Measurements from ENCODE around the gene SPSB2. TPM values are rescaled to one million over a fixed set of nuclear protein-coding genes. Genes with fewer than 3 reads are reported as not detected.
"Not testable (repeated sequence)": the region's sequence is repeated elsewhere in the genome, so short reads cannot be mapped to it uniquely, and the experiment has no call there.

Gene SPSB2
- polyA plus RNA-seq, 6 donors from 2014 or later = 7.9 to 15.5 (median 8.9) TPM

DNA sequence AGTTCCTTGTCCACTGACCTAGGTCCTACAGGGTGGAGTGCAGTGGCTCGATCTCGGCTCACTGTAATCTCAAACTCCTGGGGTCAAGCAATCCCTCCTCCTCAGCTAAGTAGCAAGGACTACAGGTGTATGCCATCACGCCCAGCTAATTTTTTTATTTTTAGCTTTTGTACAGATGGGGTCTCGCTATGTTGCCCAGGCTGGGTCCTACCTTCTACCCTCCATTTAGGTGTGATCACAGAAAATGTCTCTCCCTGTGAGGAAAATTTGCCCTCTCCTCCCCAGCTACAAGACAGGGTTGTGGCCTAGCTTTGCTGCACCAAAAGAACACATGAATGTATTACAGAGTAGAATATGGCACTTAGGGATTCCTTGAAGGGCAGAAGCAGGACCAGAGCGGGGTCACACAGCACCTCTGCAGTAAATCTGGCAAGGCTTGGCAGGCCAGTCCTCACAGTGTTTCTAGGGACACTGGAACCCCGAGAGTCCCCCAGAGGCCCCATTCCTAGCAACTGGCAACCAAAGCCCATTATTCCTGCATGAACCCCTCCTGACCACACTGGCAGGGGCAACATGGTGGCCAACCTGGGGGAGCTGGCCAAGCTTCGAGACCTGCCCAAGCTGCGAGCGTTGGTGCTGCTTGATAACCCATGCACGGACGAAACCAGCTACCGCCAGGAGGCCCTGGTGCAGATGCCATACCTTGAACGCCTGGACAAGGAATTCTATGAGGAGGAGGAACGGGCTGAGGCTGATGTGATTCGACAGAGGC lies 39.2 kb upstream of the SPSB2 start:
- H3K27me3 Mint-ChIP-seq = peaks cover 6 to 24% (median 22%) of the 10 kb centered on the region in 3 donors
- H3K36me3 Mint-ChIP-seq = no peaks in the 10 kb centered on the region
- DNase-seq (no peak), ATAC-seq (ENCODE audit: low read depth in 2 of 2) (no peak)
- H3K9me3 Mint-ChIP-seq = no peaks in the 10 kb centered on the region
- peak overlapping the region in 2 of 6 donors; percentile 14 to 53 for H3K27ac Mint-ChIP-seq
- peaks cover 16 to 34% (median 25%) of the 10 kb centered on the region in 3 donors for H3K4me1 Mint-ChIP-seq
- H3K4me3 Mint-ChIP-seq = peak overlapping the region in 6 of 8 donors; percentile 22 to 96 (median 71)

DNA sequence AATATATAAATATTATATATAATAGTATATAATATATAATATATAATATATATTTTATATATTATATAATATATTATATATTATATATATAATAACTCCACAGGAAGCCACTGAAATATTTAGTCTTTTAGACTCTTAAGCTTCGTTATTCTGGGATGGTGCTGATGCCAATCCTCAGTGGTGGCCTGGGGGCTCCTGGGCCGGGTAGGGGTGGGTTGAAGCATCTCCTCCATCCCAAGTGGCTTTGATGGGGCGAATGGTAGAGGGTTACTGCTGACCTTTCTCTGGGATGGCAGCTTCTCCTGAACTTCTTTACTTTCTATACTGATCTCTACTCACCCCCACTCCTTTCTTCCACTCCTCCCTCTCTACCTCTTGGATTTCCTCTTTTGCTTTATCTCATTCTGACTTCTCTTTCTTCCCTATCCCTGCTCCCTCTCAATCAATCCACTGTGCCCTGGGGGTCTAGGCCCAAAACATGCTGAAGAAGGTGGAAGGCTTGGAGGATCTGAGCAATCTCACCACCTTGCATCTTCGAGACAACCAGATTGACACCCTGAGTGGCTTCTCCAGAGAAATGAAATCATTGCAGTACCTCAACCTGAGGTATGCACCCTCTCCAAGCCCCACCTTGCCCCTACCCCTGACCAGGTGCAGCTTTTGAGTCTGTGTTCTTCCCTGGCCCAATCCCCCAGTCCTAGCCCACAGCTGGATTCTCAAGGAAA lies 36.5 kb upstream of the SPSB2 start:
- Mint-ChIP-seq H3K27me3 (peaks cover 6 to 17% (median 17%) of the 10 kb centered on the region in 3 donors), H3K4me3 (peak overlapping the region in 1 of 8 donors; percentile 22), H3K36me3 (no peaks in the 10 kb centered on the region), H3K27ac (no peak overlapping the region), H3K4me1 (peaks cover 2 to 14% (median 12%) of the 10 kb centered on the region in 3 donors), H3K9me3 (no peaks in the 10 kb centered on the region)
- DNase-seq (no peak), ATAC-seq (ENCODE audit: low read depth in 2 of 2) (no peak)

DNA sequence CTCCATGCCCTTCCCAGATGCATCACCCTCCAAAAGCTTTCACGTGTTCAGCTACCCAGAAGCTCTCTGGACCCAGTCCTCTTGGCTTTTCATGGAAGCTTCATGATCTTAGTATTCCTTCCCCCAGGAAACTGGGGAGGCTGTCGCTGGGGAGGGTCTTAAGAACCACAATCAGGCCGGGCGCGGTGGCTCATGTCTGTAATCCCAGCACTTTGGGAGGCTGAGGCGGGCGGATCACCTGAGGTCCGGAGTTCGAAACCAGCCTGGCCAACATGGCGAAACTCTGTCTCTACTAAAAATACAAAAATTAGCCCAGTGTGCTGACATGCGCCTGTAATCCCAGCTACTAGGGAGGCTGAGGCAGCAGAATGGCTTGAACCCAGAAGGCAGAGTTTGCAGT lies 35.0 kb upstream of the SPSB2 start:
- H3K27me3 Mint-ChIP-seq = peaks cover 5 to 12% (median 8%) of the 10 kb centered on the region in 3 donors
- not testable (repeated sequence) for H3K27ac Mint-ChIP-seq; H3K4me1 Mint-ChIP-seq; ATAC-seq (ENCODE audit: low read depth in 2 of 2); H3K9me3 Mint-ChIP-seq; H3K36me3 Mint-ChIP-seq; H3K4me3 Mint-ChIP-seq; DNase-seq

DNA sequence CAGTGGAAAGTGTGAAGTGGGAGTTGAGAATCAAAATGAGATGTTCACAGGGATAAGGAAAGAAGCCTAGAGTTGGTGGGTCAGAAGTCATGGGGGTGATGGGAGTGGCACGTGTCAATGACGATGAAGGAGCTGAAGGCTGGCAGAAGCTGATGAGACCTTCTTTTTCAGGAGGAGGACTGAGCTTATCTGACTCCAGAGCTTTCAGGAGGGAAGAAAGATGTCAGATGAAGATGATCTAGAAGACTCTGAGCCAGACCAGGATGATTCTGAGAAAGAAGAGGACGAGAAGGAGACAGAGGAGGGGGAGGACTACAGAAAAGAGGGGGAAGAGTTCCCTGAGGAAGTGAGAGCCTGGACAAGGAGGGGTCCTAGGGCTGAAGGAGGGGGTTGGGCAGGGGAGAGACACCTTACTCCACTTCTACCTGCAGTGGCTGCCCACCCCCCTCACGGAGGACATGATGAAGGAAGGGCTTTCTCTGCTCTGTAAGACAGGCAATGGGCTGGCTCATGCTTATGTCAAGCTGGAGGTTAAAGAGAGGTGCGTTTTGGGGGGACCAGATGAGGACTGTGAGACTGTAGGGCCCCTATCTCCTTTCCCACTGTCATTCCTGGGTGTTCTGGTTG lies 32.4 kb upstream of the SPSB2 start:
- ATAC-seq (ENCODE audit: low read depth in 2 of 2) (no peak), DNase-seq (no peak)
- Mint-ChIP-seq H3K4me1 (peaks cover 0 to 2% (median 0%) of the 10 kb centered on the region in 3 donors), H3K27ac (no peak overlapping the region), H3K36me3 (no peaks in the 10 kb centered on the region), H3K9me3 (no peaks in the 10 kb centered on the region), H3K4me3 (no peak overlapping the region), H3K27me3 (no peaks in the 10 kb centered on the region)

DNA sequence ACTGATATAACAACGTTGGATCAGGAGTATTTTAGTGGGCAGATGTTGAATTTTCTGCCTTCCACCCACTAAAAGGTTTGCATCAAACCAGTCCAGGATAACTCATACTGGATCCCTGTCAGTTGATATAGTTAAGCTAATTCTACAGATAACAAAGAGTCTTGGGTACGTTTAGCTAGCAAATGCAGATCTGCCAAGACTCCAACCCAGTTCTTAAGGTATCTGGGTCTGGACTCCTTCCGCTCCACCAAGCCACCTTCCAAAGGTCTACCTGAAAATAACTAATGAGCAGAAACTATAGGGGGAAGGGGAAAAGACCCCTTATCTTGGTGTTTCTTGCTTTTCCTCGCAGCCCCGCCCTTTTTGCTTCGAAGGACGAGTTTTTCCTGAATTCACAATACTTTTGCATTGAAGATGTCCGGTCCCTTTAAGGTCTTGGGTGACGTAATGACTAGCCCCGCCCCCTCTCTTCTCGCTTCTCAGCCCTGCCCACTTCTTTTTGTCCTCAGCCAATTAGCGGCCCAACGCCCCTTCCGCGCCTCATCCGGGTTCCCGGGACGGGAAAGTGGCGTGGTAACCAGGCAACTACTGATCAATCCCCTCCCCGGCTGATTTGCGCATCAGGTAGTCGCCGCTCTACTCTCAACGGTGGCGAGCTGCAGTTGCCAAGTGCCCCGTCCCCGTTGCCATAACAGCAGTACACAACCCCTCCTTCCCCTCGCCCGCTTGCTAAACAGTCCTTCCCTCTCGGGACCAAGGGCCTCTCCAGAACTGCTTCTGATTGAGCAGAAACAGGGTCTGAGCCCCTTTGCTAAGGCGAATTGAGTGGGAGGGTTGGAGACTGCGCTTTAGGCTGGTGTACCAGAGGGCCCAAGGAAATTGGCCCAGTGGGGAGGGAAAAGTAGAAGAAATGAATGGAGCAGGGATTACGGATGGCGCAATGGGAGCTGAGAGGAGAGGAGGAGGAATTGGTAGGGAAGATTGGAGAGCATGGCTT lies 31.5 kb upstream of the SPSB2 start, which contains the start of gene LRRC23:
Gene LRRC23, plus strand, starts transcription at position 543 of the 997 bp plus-strand sequence. CDS start 812 bp downstream, outside the sequence.
- Mint-ChIP-seq H3K9me3 (no peaks in the 10 kb centered on the region), H3K36me3 (no peaks in the 10 kb centered on the region), H3K4me3 (peak within 1 kb of the TSS in 1 of 8 donors; percentile 17), H3K27ac (peak within 1 kb of the TSS in 3 of 6 donors; percentile 32 to 44 (median 37)), H3K4me1 (peaks cover 0 to 1% (median 0%) of the 10 kb centered on the region in 3 donors), H3K27me3 (no peaks in the 10 kb centered on the region)
- ATAC-seq (ENCODE audit: low read depth in 2 of 2) (peak; percentile 91 to 95), DNase-seq (peak; percentile 97)

DNA sequence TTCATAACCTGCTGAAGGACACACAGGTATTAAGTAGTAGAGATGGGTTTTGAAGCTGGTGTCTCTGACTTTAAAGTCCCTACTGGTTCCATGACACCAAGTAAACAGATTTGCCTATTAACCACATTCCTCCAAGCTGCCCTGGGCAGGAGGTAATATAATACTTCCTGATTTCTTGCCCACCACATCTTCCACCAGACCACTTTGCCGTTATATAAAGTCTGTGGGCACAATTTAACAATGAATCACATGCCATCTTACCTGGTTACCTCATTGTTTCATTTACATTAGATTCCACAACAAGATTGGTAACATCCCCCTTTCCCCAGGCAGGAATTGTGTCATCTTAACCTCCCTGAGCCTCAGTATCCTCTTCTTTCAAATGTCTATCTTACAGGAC lies 30.6 kb upstream of the SPSB2 start:
- no peak for ATAC-seq (ENCODE audit: low read depth in 2 of 2)
- Mint-ChIP-seq H3K4me1 (peaks cover 0 to 5% (median 0%) of the 10 kb centered on the region in 3 donors), H3K9me3 (no peaks in the 10 kb centered on the region), H3K27me3 (no peaks in the 10 kb centered on the region), H3K36me3 (no peaks in the 10 kb centered on the region), H3K27ac (peak overlapping the region in 3 of 6 donors; percentile 32 to 44 (median 37)), H3K4me3 (peak overlapping the region in 1 of 8 donors; percentile 17)
- no peak for DNase-seq

DNA sequence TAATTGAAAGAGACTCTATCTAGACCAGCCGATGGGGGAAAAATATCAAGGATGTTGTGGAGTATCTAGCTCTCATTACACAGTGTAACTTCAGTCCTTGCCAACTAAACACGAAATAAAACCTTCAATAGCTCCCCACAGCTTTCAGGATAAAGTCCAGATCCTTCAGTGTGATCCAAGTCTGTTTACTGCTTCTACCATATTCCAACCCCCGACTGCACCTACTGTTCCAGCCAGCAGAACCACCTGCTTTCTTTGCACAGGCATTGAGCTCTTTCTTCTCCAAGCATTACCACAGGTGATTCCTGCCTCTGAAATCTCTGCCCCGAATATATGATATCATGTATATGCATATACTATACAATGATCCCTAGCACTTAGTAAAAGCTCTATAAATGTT lies 29.3 kb upstream of the SPSB2 start:
- Mint-ChIP-seq H3K27me3 (no peaks in the 10 kb centered on the region), H3K9me3 (no peaks in the 10 kb centered on the region), H3K36me3 (no peaks in the 10 kb centered on the region), H3K4me3 (peak overlapping the region in 1 of 8 donors; percentile 65), H3K4me1 (peaks cover 0 to 5% (median 0%) of the 10 kb centered on the region in 3 donors), H3K27ac (peak overlapping the region in 2 of 6 donors; percentile 5 to 35)
- DNase-seq (no peak), ATAC-seq (ENCODE audit: low read depth in 2 of 2) (no peak)

DNA sequence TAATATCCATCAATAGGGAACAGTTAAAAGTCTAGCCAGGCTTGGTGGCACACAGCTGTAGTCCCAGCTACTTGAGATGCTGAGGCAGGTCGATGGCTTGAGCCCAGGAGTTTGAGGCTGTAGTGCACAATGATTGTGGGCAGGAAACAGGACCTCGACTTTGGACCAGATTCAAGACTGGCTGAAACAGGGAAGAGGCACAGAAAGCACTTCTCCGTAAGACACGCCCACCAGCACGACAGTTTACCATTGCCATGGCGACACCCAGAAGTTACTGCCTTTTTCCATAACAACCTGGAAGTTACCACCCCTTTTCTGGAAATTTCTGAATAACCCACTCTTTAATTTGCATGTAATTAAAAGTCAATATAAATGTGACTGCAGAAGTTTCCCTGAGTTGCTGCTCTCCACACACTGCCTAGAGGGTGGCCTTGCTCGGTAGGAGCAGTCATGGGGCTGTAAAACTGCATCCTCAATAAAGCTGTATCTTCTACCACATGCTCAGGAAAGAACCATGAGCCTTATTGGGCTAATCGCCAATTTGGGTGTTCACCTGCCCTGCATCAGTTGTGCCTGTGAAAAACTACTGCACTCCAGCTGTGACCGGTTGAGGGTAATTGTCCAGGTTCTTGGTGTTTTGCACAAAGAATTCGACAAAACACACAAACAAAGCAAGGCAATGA lies 26.9 kb upstream of the SPSB2 start:
- Mint-ChIP-seq H3K4me1 (peaks cover 0 to 5% (median 0%) of the 10 kb centered on the region in 3 donors), H3K27me3 (no peaks in the 10 kb centered on the region), H3K27ac (no peak overlapping the region), H3K36me3 (no peaks in the 10 kb centered on the region), H3K9me3 (no peaks in the 10 kb centered on the region), H3K4me3 (peak overlapping the region in 1 of 8 donors; percentile 37)
- DNase-seq = no peak
- no peak for ATAC-seq (ENCODE audit: low read depth in 2 of 2)

DNA sequence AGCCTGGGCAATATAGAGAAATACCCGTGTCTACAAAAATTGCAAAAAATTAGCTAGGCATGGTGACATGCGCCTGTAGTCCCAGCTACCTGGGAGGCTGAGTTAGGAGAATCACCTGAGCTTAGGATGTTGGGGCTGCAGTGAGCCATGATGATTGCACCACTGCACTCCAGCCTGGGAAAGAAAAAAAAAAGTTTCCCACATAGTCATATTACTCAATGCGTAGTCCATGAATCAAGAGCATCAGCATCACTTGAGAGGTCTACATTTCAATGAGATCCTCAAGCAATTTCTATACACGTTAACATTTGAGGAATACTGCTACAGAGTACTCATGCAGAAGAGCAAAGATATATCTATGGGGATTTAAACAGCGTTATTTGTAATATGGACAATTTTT lies 26.3 kb upstream of the SPSB2 start:
- no peaks in the 10 kb centered on the region for H3K9me3 Mint-ChIP-seq
- DNase-seq = no peak
- peaks cover 0 to 5% (median 0%) of the 10 kb centered on the region in 3 donors for H3K4me1 Mint-ChIP-seq
- H3K36me3 Mint-ChIP-seq = no peaks in the 10 kb centered on the region
- H3K27me3 Mint-ChIP-seq = no peaks in the 10 kb centered on the region
- H3K4me3 Mint-ChIP-seq = no peak overlapping the region
- H3K27ac Mint-ChIP-seq = peak overlapping the region in 1 of 6 donors; percentile 28
- ATAC-seq (ENCODE audit: low read depth in 2 of 2) = no peak

DNA sequence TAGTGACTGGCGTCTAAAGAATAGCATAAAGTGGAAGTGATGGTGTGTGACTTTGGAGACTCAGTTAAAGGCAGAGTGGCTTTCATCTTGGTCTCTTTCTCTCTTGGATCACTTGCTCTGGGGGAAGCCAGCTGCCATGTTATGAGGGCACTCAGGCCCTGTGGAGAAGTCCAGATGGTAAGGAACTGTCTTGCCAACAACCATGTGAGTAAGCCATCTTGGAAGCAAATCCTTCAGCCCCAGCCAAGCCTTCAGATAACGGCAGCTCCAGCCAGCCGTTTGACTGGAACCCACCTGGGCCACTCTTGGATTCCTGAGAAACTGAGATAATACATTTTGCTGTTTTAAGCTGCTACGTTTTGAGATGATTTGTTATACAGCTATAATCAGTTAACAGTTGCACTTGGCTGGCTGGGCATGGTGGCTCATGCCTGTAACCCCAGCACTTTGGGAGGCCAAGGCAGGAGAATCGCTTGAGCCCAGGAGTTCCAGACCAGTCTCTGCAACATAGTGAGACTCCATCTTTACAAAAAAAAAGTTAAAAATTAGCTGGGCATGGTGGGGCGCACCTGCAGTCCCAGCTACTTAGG lies 23.8 kb upstream of the SPSB2 start:
- Mint-ChIP-seq H3K27ac (no peak overlapping the region), H3K9me3 (no peaks in the 10 kb centered on the region), H3K27me3 (no peaks in the 10 kb centered on the region), H3K4me1 (peaks cover 0 to 5% (median 3%) of the 10 kb centered on the region in 3 donors), H3K4me3 (no peak overlapping the region), H3K36me3 (no peaks in the 10 kb centered on the region)
- ATAC-seq (ENCODE audit: low read depth in 2 of 2) (no peak), DNase-seq (no peak)

DNA sequence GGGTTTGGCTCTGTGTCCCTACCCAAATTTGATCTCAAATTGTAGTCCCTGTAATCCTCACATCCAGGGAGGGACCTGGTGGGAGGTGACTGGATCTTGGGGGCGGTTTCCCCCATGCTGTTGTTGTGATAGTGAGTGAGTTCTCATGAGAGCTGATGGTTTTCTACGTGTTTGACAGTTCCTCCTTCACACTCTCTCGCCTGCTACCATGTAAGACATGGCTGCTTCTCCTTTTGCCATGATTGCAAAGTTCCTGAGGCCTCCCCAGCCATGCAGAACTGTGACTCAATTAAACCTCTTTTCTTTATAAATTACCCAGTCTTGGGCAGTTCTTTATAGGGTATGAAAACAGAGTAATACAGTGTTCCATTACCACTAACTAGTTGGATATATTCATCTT lies 21.2 kb upstream of the SPSB2 start:
- H3K36me3 Mint-ChIP-seq = no peaks in the 10 kb centered on the region
- DNase-seq = no peak
- H3K27me3 Mint-ChIP-seq = no peaks in the 10 kb centered on the region
- peak overlapping the region in 1 of 8 donors; percentile 37 for H3K4me3 Mint-ChIP-seq
- H3K27ac Mint-ChIP-seq = no peak overlapping the region
- no peaks in the 10 kb centered on the region for H3K9me3 Mint-ChIP-seq
- no peak for ATAC-seq (ENCODE audit: low read depth in 2 of 2)
- H3K4me1 Mint-ChIP-seq = peaks cover 11 to 15% (median 15%) of the 10 kb centered on the region in 3 donors

DNA sequence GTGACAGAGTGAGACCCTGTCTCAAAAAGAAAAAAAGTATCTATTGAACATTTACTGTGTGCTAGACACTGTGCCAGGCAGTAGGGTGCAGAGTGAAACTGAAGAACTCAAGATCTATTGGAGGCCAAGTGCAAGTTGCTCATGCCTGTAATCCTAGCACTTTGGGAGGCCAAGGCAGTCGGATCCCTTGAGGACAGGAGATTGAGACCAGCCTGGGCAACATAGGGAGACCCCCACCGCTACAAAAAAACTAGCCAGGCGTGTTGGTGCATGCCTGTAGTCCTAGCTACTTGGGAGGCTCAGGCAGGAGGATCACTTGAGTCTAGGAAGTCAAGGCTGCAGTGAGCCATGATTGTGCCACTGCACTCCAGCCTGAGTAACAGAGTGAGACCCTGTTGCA lies 19.6 kb upstream of the SPSB2 start:
- ATAC-seq (ENCODE audit: low read depth in 2 of 2); DNase-seq; H3K9me3 Mint-ChIP-seq; H3K27me3 Mint-ChIP-seq; H3K36me3 Mint-ChIP-seq: not testable (repeated sequence)
- Mint-ChIP-seq H3K4me3 (peak overlapping the region in 4 of 8 donors; percentile 25 to 92 (median 56)), H3K27ac (peak overlapping the region in 1 of 6 donors; percentile 64), H3K4me1 (peaks cover 10 to 15% (median 15%) of the 10 kb centered on the region in 3 donors)

All from naive B cell (primary cell).